Vagina (tissue), 2 donors: ENCODE measurements around the gene DENND2D.

ENCODE experiments used
- CTCF ChIP-seq, 3 experiments: fragments of 450-650 bp in 2 of 3; fragments of 200-600 bp in 1 of 3; sonication (generic) in 1 of 3; IDR thresholded peaks; one replicate each; pipeline ENCODE4 v1.5.1; 2017 to 2019; ENCODE audit warnings: antibody characterized with exemption in 3 of 3, mild to moderate bottlenecking in 2 of 3, moderate library complexity in 2 of 3
- POLR2A ChIP-seq, 2 donors: fragments of 450-650 bp; IDR thresholded peaks; one replicate each; pipeline ENCODE4 v1.6.1; 2017; ENCODE audit warnings: antibody characterized with exemption in 2 of 2, mild to moderate bottlenecking in 2 of 2, moderate library complexity in 2 of 2
- POLR2AphosphoS5 ChIP-seq, 2 donors: sonication (generic); formaldehyde crosslinking; IDR thresholded peaks; one replicate each; pipeline ENCODE4 v1.9.0; 2017; ENCODE audit warnings: antibody characterized with exemption in 2 of 2, mild to moderate bottlenecking in 2 of 2, low read depth in 1 of 2; ENCODE audit not compliant: insufficient read depth in 1 of 2

GRCh38 chr1:111236806-111237205 is 36.4 kb upstream of the DENND2D start:
- TF ChIP-seq POLR2A (IDR thresholded peaks at IDR 0.05) (no peak), CTCF (IDR thresholded peaks at IDR 0.05) (no peak), POLR2AphosphoS5 (IDR thresholded peaks at IDR 0.05; ENCODE audit: insufficient read depth in 1 of 2, low read depth in 1 of 2) (no peak)
